NCI-H1417 treated with DMSO at 0.1 percent for 48 hours (cell line): ENCODE data around the gene ADAMTS7.
"Not testable (repeated sequence)": the region's sequence is repeated elsewhere in the genome, so short reads cannot be mapped to it uniquely, and the experiment has no call there.

Experiments
- DNase-seq: peaks from one replicate; lab custom pipeline; 2025; lab: John Stamatoyannopoulos, UW

Gene ADAMTS7

GRCh38 chr15:78726870-78727551 is 84.3 kb downstream of the ADAMTS7 start:
- DNase-seq: no peak

GRCh38 chr15:78719819-78720450 is 91.3 kb downstream of the ADAMTS7 start:
- not testable (repeated sequence) for DNase-seq

DNA sequence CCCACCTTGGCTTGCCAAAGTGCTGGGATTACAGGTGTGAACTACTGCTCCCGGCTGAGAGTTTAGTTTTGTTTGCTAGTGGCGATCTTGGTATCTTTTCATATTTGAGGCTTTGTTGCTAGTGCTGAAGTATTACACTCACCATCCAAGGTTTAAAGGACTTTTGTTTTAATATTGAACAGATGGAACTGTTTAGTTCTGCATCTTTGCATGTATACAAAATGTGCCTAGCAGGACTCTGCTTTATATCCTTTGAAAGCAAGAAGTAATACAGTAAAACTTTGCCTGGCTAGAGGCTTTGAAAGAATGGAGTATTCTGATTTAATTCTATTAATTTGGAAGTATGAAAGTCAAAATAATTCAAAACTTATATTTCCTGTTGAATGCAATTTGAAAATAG is 92.4 kb downstream of the ADAMTS7 start:
- no peak for DNase-seq

GRCh38 chr15:78717956-78718656 is 93.2 kb downstream of the ADAMTS7 start:
- no peak for DNase-seq

- DNase-seq: no peak
Observed at GRCh38 chr15:78716651-78717050, 94.6 kb downstream of the ADAMTS7 start.

DNA sequence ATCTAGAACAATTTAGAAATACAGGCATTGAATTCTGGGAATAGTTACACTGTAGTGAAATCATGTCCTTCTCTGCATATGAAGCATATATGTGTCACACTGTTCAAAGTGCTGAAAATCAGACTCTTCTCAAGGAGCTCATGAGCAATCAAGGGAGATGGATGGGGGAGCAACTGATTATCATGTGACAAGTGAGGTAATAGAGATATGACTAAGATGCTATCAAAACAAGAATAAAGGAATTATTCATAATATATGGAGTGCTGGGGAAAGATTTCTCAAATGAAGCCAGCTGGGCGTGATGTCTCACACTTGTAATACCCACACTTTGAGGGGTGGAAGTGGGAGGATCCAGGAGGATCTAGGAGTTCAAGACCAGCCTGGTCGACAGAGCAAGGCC is 95.3 kb downstream of the ADAMTS7 start:
- no peak for DNase-seq

- no peak for DNase-seq
Observed at GRCh38 chr15:78715434-78715833, 95.8 kb downstream of the ADAMTS7 start.

DNA sequence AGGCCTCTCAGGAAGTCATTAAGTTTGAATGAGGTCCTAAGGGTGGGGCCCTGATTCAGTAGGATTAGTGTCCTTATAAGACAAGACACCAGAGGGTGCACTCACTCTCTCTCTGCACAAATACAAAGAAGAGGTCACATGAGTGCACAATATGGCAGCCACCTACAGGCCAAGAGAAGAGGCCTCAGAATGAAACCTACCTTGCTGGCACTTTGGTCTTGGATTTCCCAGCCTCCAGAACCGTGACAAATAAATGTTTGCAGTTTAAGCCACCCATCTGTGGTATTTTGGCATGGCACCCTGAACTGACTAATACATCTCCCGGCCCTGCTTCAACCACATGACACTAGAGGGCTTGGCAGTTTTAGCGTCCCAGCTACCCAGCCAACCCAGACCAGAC is 96.4 kb downstream of the ADAMTS7 start:
- no peak for DNase-seq

DNA sequence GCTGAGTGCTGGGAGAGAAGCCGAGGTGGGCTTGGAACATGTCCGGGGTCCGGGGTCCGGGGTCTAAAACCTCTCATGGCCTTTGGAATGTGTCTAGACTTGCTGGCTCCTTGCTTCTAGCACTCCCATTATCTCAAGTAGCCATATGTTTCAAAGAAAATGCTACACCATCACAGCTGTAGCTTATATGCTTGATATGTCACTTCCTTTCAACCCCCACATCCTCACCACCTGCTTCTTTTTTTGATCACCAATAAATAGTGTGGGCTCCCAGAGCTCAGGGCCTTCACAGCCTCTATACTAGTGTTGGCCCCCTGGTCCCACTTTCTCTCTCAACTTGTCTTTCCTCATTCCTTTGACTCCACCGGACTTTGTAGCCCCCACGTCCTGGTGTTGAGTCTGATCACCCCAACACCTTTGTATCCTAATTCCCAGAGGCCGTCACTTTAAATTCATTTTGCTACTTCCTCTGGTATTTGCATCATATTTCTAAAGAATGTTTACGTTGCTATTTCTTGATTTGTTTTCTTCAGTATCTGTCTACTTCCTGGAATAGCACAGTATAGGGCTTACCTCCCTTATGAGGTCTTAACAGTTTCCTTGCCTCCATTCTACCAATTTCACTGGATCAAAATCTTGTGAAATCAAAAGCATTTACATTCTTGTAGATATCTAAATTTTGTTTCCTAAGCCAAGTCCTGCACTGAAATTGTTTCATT is 98.3 kb downstream of the ADAMTS7 start:
- DNase-seq: no peak

- no peak for DNase-seq
Observed at GRCh38 chr15:78711638-78712037, 99.6 kb downstream of the ADAMTS7 start.

GRCh38 chr15:78709263-78709882 is 101.9 kb downstream of the ADAMTS7 start:
- DNase-seq: peak; percentile 45
